NK-92 treated with Interleukin-12 subunit alpha and Interleukin-12 subunit beta, amount 100 ng/mL, for 24 hours (cell line): ENCODE measurements around the gene TIAM1.

Source experiments
- DNase-seq: peaks from one replicate; lab custom pipeline; 2025; lab: John Stamatoyannopoulos, UW

The TIAM1 gene

GRCh38 chr21:31164713-31165694 is 179.1 kb downstream of the TIAM1 start:
- DNase-seq = no peak

DNA sequence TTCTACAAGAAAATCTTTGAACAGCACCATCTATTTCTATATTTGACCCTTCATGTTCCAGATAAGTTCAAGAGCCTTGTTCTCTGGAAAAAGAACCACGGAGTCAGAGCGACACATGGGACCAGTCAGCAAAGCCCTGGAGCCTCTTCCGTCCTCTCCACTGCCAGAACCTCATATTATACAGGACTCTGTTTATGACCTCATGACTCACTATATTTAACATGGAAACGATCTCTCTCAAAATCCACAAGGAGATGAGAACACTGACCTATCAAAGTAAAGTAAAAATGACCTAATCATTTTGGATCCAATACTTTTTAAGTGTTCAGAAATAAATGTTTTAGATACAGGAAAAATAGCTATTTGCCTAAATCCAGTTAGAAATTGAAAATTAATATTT is 181.2 kb downstream of the TIAM1 start:
- no peak for DNase-seq

GRCh38 chr21:31162079-31162699 is 181.9 kb downstream of the TIAM1 start:
- DNase-seq = no peak

DNA sequence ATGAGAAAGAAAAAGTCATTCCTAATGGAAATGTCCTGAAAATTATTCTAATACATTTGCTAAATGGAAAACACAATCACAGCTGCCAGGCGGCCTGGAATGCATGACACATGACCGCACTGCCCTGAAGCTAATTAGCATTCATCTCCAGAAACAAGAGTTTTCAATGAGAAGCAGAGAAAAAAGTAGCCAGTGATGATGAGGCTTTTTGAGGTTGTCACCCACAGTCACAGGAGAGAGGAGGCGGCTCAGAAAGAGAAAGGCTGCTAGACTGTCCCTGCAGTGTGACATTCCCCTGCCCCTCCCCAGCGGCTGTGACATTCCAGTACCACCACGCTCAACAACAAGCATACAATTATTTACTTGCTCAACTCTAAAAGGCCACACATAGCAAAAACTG is 182.9 kb downstream of the TIAM1 start:
- no peak for DNase-seq

DNA sequence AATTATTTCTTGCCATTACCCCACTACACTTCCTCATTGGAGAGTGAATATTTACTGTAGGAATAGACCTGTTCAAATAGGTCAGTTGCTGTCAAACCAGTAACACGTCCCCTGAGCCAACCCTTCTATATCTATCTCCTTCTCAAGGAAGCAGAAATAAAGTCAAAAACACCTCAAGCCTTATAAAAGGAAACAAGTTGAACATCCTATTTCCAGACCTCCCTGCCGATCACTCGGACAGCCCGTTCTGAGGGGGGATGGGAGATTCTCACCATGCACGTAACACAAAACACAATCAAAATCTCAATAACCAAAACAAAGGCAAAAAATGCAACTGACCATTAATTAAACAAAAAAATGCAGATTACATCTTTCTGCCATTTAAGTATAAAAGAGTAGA is 184.3 kb downstream of the TIAM1 start:
- DNase-seq = no peak

DNA sequence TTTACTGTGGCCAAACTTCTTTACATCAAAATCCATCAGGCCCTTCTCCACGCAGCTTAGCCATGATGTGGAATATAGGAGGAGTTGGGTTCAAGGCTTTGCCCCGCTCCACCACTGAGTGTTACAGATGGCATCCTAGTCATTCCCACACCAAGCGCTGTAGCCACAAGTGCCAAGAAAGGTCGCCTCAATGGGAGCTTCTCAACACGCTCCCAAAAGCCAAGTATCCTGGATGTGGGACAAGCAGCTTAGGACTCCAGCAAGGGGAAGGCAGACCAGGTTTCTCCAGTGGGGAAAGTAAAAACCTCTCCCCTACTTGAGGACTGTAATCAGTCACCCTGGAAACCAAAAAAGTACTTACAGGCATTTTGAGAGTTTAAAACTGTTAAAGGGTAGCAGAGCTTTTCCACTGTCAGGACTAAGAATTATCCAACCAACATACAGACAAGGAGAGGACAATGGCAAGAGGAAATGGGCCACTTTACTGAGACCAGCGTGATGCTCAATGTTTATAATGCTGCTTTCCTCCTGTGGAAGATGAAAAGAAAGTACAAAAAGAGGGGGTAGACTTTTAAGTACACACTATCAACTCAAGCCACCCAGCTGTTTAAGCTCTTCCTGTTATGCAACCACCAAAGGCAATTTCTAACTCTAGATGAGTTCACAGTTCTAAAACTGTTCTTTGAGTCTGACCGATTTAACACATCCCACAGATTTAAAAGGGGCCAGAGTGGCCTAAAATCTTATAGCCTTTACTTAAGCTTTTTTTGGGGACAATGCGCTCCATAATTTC is 185.1 kb downstream of the TIAM1 start:
- no peak for DNase-seq

DNA sequence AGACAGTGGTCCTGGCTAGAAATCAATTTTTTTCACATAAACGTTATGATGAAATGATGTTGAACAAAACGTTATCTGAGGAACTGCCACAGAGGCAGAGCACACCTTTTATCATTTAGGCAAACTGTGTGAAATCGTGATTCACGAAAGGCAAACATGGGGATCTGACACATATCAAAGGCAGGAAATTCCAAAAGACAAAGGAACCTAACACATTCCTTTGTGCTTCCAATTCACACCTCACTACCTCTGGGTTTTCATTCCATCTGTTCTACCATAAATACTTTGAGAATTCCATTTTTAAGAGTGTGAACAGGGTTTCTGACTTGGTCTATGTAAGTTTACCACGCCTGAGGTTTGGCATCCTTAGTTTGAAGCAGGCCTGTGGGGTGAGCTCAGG is 186.3 kb downstream of the TIAM1 start:
- DNase-seq = no peak

DNA sequence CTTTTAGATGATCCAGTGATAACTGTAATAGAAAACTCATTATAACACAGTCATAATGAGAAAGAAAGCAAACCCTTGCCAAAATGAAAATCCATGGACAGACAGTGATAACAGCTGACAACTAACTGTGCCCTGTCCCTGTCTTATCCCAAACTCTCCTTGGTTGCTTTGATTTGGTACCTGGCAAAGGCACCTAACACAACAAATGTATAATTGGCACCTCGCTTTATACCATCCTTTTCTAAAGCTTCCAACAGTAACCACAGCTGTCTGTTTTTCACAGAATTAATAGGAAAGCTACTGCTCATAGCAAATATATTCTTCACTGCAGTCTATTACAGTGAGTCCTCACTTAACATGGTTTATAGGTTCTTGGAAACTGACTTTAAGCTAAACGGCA is 187.4 kb downstream of the TIAM1 start:
- no peak for DNase-seq

DNA sequence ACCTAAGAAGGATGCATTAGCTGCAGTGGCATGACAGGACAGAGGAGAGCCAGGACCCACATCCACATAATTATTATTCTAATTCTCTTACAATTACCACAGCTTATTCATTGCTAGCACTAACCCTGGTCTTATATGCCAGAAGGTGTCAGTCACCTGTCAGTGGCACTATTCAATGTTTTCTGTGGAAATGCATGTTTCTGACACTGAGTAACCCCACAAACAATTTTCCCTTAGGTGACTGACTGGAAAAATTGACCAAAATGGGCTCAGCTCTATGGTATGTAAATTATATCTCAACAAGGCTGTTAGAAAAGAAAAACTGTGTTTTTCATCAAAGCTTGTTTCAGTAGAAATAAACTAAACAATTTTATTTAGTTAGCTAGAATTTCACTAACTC is 187.9 kb downstream of the TIAM1 start:
- DNase-seq = no peak

- DNase-seq = no peak
These were observed 192.7 kb downstream of the TIAM1 start for GRCh38 chr21:31151156-31152045.

- no peak for DNase-seq
These were observed 198.8 kb downstream of the TIAM1 start for GRCh38 chr21:31145274-31145673.

DNA sequence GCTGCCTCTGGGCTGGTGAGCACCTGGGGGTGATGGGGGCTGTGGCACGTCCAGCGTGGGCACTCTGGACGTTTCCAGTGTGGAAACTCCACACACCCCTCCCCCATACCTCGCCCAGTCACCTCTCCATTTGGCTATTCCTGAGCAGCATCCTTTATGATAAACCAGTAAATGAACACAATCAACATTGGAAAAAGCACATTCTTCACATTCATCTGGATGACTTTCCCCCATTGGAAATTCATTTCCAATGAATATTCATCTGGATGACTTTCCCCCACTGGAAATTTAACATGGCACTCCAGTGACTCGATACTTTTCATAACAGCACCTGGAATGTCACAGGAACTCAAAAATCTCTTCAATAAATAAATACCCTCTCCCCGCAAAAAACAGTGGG is 201.0 kb downstream of the TIAM1 start:
- no peak for DNase-seq

GRCh38 chr21:31142600-31142999 is 201.5 kb downstream of the TIAM1 start:
- no peak for DNase-seq

DNA sequence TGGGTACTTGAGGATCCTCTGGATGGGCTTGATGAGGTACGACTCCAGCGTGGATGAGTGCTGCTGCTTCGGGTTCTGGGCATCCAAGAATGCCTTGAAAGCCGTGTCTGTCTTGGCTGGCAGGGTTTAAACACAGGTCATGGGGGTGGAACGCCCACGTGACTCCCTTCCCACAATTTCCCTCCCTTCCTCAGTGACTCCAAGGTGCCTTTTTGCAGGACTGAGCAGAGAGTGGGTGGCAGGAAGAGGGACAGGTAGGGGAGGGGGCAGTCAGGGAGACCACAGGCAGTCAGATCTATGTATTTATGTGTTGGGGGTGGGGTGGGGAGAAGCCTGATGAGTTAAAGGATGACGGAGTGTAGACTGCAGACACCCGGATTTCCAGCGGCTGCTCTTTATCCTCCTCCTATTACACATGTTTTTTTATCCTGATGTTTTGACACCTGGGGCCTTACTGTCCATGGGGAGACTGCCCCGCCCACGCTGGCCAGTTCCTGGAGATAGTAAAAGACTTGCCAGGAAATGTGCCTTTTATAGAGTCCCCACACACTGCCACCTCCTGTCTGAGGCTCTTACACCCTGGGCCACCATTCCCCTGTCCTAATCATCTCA is 202.6 kb downstream of the TIAM1 start:
- no peak for DNase-seq

DNA sequence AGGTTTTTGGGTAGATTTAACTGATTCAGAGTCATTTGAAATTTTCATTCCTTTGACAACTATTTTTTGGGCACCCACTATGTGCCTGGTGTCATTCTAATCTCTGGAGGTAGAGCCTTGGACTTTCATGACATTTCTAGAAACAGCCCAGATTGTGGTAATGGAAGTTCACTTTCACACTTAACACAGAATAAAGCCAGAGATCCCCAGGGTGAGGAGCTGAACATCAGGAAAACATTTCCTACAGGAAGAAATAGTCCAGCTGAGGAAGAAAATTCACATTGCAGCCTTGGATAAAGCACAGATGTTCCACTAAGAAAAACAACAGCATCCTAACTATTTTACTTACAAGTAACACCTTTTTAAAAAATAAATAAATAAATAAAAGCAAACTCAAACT is 203.4 kb downstream of the TIAM1 start:
- no peak for DNase-seq

DNA sequence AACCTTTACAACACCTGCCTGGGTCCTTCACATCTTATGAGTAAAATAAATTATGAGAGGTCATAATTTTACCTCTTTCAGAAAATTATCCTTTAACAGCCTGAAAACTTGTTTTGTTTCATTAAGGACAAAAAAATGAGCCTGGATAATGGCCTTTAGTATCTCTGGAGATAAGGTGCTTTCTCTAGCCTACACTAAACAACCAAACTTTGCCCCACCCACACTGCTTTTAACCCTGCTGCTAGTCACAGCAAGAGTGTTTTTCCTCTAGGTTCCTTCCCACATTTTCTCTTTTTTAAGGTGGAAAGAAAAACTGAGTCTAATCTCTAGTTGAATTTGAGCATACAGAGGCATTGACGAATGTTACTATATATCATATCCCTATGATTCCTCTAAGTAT is 204.0 kb downstream of the TIAM1 start:
- DNase-seq = no peak

GRCh38 chr21:31137960-31138359 is 206.1 kb downstream of the TIAM1 start:
- DNase-seq = no peak

DNA sequence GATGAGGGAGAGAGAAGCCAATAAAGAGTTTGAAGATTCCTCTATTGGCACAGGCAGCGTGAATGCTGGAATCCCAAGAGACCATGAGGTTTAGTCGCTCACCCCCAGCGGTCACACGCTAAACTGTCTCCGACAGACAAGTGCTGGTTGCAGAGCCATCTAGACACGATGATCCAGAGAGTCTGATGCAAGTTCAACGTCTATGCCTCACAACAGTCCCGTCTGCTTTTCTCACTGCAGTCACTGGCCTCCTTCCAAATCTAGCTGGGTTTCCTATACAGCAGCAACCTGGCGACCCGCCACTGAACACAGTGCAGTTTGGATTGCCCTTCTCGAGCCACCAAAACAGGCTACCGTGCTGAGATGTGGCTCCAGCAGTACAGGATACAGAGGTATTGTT is 207.2 kb downstream of the TIAM1 start:
- DNase-seq = no peak

- DNase-seq = no peak
These were observed 208.4 kb downstream of the TIAM1 start for GRCh38 chr21:31135531-31136184.

- no peak for DNase-seq
These were observed 210.7 kb downstream of the TIAM1 start for GRCh38 chr21:31133243-31133830.
